ENCODE measurements around the gene ING5.

ING5 gene

DNA sequence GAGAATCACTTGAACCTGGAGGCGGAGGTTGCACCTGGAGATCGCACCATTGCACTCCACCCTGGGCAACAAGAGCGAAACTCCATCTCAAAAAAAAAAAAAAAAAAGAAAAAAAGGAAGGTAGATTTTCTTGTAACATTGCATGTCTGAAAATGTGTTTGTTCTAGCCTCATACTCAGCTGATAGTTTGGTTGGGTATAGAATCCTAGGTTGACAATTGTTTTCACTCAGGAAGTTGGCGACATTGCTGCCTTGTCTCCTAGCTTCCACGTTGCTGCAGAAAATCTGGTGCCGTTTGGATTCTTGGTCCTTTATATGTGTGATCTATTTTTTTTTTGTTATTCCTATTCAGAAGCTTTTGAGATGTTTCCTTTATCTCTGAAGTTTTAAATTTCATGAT, 4.7 kb downstream of the ING5 start:
- DNase-seq = no peak

DNA sequence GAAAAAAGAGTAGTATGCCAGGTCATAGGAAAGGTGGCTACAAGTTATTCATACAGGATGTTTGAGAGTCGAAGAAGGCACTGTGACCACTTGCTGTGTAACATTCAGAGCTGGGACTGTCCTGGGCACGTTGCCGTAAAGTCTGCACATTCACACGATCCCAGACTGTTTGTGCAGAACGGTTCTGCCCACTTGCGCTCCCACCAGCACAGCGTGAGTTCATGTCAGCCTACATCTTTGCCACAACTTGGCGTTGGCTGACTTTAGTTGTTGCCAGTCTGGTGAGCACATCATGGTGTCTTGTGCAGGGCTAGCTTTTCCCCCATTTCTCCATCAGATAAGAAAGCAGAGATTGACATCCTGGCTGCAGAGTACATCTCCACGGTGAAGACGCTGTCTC, 7.0 kb downstream of the ING5 start:
- DNase-seq = no peak

DNA sequence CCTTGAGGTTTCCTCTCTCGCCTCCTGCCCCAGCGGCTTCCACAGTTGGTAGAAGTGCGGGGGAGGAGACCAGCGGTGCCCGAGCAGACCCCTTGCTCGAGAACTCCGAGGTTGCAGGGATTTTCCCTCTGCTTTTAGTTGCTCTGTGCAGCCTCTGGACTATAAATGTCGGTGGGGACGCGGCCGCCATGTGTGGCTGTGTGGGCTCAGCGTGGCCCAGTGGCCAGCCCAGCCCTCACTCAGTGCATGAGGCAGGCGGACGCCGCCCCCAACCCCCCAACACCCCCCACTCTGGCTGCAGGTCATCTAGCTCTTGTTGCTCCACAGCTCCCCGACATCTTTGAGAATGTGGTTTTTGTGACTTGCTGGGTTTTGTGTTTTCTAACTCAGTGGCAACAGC, 17.3 kb downstream of the ING5 start:
- no peak for DNase-seq

DNA sequence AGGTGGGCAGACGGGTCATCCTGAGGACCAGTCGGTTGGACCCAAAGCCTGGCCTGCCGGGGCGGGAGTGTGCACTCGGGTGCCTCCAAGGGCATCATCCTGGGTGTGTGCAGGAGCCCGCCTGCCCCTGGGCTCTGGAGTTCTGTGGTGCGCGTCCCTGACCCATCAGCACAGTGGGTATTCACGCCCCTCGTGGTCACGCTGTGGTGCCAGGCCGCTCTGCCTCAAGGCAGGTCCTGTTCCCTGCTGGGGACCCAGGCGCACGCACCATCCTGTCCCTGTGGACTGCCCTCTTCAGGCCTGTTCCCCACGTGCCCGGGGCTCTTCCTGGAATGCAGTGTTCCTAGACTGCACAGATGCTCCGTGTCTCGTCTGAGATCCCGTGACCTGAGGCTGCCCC, 18.3 kb downstream of the ING5 start:
- no peak for DNase-seq

DNA sequence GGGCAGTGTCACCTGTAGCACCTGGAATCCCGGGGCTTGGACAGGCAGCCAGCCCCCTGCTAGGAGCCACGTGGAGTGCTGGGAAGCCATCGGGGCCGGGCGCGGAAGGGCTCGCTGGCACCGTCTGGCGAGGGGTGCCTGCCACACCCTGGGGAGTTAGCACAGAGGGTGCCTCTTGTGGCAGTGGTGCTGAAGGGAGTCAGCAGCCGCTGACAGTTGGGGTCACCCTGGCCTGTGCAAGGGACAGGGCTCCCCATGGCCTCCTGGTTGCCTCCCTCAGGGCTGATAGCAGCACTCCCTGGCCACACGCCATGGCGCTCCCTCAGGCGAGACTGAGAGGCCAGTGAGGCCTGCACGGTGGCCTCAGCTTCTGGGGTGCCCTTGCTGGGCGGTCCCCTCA, 18.7 kb downstream of the ING5 start:
- DNase-seq = no peak

DNA sequence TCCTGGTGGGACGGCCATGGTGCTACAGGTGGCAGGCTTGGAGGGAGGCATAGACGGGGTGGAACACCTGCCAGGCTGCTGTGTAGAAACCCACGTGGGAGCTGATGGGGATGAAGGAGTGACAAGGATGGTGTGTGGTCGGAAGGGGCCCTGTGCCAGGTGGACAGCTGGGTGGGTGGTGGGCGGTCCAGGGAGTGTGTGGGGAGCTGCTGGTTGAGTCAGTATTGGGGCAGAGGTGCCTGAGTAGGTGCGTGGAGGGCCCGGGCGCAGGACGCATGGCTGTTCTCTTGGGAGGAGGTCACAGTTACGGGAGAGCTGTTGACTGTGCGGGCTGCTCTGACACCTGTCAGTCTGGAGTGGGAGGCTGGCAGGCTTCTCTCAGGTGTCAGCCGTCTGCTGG, 20.0 kb downstream of the ING5 start:
- no peak for DNase-seq

DNA sequence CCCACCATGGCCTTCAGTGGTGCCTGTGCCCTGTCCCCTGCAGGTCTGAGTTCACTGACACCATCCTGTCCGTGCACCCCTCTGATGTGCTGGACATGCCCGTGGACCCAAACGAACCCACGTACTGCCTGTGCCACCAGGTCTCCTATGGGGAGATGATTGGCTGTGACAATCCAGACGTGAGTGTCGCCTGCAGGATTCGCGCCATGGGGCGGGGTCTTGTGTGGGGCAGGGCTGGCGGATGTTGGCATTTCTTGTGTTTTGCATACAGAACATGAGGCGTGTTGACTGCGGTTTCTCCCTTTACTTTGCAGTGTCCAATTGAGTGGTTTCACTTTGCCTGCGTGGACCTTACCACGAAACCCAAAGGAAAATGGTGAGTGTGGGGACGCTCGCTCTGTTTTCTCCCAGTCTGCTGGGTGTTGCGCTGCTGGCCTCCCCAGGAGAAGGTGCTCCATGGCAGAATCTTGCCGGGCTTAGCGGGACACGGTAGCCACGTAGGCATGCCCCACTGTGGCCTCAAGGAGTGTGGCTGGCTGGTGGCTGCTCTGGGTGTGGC, 21.1 kb downstream of the ING5 start:
- DNase-seq = no peak

DNA sequence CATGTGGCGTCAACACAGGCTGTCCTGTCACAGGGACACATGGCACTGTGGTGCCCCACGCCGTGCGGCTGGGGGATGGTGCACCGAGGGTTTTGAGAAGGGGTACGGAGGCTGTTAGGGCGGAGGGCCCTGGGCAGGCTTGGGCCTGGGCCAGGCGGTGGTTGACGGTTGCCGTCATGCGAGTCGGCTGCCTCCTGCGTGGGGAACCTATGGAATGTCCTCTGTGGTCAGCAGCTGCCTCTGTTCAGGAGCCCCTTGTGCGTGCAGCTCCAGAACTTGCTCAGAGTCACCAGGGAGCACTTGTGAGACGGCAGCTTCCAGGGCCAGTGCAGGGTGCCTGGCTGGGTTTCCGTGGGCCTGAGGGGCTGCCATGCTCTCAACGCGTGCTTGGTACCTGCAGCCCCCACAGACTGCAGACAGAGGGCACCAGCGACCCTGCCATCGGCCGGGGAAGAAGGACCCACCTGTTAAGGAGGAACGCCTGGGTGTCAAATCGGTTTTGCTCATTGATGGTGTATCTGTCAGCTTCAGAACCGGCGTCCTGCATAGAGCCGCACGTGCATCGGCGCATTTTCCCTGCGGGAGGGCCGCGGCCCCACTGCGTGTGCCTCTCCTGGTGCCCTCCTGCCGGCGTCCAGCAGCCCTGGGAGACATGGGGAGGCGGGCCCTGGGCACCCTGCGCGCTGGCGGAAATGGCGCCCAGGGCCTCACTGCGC, 22.6 kb downstream of the ING5 start:
- DNase-seq = no peak

DNA sequence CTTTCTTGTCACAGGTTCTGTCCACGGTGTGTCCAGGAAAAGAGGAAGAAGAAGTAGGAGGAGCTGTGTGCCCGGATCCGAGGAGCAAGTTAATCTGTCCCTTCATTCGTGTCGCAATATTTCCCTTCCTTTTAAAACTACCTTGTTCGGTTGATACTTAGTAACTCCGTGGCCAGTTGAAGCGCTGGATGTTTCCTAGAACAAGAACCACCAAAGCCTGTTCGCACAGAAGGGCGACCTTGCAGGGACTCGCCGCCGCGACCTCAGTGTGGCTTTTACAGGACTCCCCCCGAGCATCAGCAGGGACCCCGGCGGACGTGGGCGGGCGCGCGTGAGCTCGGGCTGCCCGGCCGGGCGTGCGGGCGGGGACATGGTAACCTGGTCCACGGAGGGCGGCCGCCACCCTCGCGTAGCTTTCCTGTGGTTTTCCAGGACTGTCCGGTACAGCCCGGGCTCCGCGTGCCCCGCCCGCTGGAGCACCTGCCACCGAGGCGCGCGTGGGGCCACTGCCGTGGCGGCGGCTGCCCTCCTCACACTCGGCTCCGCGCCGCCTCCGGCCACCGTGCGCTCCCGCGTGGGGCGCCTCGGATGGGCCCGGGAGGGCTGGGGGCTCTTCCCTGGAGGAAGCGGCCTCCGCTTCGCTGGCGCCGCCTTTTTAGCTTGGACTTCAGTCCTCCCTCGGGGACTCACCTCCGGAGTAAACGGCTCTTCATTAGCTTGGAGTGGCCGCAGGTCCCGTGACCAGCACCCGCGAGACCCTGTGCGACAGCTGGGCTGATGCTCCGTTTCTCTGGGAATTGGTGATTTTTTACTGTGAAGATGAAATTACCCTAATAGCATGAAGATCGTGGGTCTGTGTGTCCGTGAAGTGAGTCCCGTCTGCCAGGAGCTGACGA, 23.4 kb downstream of the ING5 start:
- no peak for DNase-seq

DNA sequence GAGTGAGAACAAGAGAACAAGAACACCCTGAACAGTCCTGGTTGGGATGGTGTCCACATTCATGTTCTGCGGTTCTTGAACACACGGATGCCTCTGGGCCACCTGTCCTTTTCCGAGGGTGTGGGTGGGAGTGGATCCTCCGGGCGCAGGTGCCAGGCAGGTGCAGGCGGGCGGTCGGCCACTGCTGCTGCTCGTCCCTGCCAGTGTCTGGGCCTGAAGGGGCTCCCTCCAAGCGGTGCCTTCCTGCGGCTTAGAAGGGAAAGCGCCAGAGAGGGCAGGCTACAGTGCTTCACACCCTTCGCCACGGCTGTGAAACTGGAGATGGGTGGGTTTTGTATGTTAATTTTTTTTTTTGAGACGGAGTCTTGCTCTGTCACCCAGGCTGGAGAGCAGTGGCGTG, 24.6 kb downstream of the ING5 start:
- no peak for DNase-seq

DNA sequence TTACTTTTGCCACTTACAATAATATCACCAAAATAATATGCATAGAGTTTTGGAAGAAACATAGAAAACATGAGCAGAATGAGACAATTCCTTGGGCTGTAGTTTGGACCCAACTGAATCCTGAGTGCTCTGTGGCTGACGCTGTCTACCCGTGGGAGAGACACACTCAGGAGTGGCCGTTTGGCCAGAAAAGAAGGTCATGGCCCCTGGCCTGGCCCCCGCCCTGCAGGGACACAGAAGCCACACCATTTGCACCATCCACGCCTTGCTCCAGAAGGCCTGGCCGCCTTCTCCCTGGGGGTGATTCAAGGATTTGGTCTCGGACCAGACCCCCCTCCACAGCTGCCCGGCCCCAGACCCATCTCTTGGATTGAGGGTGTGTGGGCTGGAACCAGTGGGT, 26.2 kb downstream of the ING5 start:
- no peak for DNase-seq

DNA sequence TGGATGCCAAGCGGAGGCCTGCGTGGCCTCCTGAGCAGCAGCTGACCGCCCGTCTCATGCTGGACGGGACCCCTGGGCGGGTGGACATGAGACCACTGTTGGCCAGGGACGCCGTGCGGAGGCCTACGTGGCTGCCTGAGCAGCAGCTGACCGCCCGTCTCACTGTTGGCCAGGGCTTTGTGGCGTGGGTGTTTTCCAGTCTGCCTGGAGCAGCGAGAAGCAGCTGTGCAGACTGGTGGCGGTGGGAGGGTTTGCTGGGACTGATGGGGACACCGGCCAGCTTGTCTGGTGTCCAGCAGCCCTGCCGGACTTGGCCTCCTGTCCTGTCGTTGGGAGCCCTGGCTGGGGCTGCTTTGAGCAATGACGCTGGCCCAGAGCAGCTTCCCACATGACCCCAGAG, 26.8 kb downstream of the ING5 start:
- peak in 12 of 14 donors; percentile 5 to 75 (median 29) for DNase-seq

DNA sequence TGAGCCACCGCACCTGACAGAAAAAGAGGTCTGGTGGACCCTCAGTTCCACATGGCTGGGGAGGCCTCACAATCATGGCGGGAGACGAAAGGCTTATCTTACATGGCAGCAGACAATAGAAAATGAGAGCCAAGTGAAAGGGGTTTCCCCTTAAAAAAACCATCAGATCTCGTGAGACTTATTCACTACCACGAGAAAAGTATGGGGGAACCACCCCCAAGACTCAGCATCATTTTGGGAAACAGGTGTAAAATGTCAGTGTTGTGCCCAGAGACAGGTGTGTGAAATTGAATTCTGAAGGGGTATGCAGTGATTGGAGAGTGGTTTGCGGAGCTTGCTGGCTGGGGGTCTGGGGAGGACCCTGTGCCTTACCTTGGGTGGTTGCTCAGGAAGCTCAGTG, 28.0 kb downstream of the ING5 start:
- DNase-seq = no peak

DNA sequence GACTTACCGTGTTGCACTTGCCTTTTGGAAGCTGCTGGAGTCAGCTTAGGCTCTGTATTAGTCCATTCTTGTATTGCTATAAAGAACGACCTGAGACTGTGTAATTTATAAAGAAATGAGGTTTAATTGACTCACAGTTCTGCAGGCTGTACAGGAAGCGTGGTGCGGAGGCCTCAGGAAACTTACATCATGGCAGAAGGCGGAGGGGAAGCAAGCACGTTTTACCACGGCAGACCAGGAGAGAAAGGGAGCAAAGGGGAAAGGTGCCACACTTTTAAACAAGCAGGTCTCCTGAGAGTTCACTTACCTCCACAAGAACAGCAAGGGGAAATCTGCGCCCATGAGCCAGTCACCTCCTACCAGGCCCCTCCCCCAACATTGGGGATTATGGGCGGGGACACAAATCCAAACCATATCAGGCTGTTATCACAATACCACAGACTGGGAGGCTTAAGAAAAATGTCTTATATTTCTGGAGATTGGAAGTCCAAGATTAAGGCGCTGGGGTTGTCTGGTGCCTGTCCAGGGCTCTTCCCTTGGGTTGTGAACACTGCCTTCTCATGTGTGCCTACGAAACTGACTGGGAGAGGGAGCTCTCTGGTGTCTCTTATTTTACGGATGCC, 28.9 kb downstream of the ING5 start:
- DNase-seq = no peak

DNA sequence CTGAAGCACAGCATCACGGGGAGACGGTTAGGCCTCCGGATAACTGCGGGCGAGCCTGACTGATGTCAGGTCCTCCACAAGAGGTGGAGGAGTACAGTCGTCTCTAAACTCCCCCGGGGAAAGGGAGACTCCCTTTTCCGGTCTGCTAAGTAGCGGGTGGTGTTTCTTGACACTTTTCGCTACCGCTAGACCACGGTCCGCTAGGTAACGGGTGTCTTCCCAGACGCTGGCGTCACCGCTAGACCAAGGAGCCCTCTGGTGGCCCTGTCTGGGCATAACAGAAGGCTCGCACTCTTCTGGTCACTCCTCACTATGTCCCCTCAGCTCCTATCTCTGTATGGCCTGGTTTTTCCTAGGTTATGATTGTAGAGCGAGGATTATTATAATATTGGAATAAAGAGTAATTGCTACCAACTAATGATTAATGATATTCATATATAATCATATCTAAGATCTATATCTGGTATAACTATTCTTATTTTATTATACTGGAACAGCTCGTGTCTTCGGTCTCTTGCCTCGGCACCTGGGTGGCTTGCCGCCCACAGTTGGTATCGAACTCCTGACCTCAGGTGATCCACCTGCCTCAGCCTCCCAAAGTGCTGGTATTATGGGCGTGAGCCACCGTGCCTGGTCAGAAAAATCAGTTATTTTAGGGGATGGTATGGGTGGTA, 30.8 kb downstream of the ING5 start:
- peak in 4 of 14 donors; percentile 4 to 58 (median 26) for DNase-seq

DNA sequence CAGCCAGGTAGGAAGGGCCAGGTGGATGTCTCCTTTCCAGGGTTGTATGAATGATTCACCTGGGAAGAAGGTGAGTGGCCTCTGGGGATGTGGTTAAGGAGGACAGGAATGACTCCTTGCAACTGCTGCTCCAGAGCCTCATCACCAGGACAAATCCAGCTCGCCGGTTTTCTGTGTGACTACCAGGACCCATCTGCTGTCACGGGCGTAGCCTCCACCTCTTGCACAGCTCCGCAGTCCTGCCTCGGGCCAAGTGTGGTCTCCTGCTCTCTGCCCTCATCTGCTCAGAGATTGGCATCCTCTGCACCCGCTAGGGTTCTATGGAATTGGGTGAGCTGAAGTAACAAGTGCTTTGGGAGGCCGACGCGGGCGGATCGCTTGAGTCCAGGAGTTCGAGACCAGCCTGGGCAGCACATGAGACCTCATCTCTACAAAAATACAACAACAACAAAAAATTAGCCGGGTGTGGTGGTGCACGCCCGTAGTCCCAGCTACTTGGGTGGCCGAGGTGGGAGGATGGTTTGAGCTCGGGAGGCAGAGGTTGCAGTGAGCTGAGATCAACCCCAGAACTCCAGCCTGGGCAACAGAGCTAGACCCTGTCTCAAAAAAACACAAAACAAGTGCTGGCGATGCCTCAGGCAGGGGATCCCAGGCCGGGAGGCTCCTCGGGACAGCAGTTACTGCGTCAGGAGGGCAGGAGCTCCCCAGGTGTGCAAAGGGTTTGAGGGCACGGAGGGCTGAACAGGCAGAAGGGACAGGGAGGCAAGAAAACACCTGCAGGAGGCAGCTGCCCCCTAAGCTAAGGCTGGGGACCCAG, 31.8 kb downstream of the ING5 start:
- no peak for DNase-seq

DNA sequence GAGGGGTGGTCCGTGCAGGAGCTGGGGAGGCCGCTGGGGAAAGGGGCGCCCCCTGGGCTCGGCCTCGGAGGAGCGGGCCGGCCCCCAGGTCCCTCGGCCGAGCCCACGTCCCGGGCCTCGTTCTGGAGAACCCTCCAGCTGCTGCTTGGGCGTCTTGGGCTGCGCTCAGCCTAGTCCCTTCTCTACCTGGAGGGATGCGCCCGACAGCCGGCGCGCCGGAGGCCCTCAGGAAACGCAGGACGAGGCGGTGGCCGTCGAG, 32.3 kb downstream of the ING5 start:
- no peak for DNase-seq

DNA sequence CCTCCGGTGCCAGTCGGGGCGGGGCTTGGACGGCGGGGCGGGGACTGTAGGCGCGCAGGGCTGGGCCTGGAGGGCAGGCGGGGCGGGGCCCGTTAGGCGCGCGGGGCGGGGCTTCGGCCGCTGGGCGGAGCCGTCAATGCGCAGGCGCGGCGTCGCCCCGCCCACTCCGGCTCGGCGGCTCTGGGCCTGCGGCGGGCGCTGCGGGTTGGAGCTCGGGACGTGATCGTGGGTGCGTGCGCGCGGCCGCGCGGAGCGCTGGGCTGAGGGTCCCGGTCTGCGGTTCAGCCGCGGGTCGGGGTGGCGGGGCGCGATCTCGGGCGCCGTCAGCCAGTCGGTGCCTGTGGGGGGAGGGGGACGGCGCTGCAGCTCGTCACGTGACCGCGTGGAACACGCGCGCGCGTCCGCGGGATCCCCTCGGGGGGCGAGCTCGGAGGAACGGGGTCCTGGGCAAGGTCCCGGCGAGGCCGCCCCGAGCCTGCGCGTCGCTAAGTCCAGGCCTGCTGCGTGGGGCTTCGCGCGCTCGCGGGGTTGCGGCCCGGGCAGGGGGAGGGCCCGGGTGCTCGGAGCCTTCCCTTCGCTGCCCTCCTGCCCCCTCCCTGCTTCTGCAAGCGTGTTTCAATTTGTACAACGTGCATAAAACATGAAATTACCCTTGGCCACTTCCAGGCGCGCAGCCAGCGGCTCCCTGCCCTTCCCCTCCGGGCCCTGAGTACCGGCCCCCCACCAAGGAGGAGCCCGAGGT, 32.8 kb downstream of the ING5 start, which contains the start of gene D2HGDH:
Gene D2HGDH, plus strand, starts transcription at position 164 of the 742 bp plus-strand sequence. CDS start 595 bp downstream, outside the sequence.
- DNase-seq = peak; percentile 55 to 94 (median 86)

DNA sequence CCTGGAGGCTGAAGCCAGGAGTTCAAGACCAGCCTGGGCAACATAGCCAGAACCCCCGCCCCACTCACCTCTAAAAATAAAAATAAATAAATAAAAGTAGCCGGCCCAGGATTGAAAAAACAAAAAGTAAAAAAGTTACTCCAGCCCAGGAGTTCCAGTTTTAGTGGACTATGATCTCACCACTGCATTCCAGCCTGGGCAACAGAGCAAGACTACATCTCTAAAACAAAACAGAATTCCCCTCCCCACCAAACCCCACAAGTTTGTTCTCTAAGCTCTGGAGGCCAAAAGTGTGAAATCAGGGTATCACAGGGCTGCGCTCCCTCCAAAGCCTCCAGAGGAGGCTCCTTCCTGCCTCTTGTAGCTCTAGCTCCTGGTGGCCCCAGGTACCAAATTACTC, 34.3 kb downstream of the ING5 start:
- no peak for DNase-seq

DNA sequence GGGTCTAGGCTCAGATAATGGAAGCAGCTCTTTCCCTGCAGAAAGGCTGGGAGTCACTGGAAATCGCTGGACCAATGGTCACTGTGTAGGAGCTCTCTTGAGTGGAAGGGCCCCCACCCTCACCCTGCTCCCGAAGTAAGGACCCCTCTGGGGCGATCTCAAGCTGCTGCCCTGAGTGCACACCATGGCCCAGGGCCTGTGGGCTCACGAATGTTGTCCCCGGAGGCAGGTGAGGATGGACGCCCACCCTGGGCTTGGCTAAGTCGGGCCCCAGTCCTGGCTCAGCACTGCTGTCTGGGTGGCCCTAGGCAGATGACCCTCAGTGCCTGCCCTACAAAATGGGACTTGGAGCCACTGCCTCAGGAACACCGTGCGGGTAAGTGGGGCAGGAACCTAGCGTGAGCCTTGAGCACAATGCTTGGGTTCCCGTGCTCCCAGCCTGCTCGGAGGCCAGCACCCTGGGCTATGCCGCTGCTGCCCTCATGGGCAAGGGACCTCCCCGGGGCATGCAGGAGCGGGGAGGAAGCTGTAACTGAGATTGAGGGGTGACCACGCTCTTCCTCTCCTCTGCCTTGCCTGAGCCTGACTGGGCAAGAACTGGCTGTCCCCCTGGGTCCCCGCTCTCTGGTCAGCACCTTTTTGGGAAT, 36.3 kb downstream of the ING5 start:
- DNase-seq = no peak

DNA sequence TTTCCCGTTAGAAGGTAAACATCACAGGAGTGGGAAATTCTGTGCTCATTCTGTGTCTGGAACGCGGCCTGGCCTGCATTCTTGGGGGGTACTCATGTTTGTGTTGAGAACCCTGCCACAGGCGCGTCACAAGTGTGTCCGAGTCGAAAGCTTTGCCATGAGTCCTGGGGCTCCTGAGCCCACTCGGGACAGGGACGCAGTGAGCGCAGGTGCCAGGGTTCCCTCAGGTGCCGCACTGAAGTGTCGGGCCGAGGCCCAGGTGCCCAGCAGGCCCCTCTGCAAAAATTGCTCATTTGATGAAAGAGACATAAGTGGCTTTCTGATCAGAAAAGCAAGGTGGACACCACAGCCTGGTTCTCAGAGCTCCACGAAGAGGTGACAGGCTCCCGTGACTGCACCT, 37.3 kb downstream of the ING5 start:
- DNase-seq = no peak
